Measurements from ENCODE around the gene COPS8. TPM values are rescaled to one million over a fixed set of nuclear protein-coding genes. Genes with fewer than 3 reads are reported as not detected.
A peak's percentile ranks its signal among the peaks of the same experiment; 100 is the strongest.

COPS8 gene
- total RNA-seq, 1 experiment from 2014 or later, result 217 TPM

DNA sequence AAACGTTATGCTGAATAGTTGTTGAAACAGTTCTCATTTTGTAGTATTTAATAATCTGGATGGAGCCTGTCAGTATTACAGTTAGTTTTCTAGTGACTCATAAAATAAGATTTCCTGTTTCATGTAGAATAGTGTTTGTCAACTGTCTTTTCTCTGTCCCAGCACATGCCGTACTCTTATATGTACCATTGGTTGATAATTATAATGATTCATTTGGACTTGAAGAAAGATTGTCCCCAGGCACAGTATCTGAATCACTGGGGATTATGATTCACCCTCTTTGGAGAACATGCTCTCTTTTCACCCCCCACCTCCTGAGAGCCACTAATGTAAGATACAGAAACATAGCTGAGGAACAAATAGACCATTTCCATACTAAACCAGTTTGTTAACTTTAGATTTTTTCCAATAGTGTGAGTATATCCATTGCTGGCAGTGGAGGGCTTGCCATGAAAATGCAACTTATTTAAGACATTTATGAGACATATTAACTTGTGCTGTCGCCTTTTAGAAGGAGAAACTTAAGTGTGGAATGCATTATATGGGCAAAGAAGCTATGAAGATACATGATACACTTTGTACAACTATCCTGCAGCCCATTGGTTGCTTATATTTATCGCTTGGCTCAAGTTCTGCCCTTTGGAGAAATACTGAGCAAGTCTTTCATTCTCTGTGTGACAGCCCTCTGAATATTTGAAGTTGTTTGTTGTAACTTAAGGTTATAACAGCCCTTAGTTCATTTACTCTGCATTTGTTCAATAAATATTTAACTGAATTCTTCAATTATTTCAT is 12.4 kb downstream of the COPS8 start:
- peak; percentile 36 for DNase-seq (ENCODE audit: low spot score)

DNA sequence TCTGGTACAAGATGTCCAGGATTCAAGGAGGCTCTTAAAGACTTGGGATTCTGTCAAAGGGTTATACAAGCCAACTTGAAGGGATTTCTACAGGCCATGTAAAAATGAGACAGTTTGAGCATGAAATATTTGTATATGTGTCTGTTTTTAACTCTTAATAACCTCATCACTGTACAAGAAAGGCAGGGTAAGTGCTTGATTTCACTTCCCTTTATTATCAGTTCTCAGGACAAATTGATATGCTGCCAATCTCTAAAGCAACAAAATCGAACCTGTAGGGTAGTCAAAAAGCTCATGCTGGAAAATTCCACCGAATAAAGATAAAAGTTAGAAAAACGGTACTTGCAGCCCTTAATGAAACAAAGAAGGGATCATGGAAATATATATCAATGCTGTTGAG is 14.1 kb downstream of the COPS8 start:
- no peak for DNase-seq (ENCODE audit: low spot score)

DNA sequence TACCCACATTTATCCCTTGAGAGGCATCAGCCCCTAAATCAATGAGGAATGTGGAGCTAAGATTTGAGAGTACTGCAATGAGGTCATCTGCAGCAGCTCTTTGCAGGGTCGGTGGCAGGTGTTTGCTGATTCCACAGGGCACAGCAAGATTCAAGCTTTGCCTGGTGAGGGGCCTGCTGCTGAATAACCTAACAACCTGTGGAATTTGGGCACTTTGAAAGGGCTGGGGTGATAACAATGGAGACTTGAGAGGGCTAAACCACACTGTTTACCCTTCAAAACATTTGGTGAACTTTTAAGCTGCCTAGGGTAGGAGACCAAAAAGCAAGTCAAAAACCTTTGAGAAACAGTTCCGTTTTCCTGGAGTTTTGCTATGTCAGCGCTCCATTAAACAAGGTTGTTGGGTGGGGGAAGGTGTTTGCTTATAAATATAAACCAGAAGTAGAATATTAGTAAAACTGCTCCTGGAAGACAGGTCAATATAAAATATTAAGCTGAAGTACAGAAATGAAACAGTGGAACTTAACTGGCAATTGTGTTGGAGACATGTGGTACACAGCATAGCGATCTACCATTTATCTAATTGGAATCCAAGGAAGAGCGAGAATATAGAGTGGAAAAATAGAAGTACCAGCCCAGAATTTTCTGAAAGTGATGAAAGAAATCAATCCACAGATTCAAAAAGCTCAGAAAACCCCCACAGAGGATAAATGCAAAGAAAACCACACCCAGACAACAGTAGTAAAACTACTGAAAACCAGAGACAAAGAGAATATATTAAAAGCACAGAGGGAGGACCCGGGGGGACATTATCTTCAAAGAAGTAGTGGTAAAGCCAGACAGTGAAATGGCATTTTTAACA is 15.7 kb downstream of the COPS8 start:
- DNase-seq (ENCODE audit: low spot score), result no peak

DNA sequence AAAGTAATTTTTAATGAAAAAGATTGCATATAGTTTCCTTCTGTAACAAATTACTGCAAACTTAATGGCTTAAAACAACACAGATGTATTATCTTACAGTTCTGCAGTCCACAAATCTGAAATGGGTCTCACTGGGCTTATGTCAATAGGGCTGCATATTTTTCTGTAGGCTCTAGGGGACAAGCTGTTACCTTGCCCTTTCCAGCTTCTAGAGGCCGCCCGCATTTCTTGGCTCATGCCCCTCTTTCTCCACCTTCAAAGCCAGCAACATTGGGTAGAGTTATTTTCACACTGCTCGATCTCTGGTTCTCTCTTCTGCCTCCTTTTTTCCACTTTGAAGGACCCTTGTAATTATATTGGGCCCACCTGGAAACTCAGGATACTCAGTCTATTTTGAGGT is 16.7 kb downstream of the COPS8 start:
- no peak for DNase-seq (ENCODE audit: low spot score)

DNA sequence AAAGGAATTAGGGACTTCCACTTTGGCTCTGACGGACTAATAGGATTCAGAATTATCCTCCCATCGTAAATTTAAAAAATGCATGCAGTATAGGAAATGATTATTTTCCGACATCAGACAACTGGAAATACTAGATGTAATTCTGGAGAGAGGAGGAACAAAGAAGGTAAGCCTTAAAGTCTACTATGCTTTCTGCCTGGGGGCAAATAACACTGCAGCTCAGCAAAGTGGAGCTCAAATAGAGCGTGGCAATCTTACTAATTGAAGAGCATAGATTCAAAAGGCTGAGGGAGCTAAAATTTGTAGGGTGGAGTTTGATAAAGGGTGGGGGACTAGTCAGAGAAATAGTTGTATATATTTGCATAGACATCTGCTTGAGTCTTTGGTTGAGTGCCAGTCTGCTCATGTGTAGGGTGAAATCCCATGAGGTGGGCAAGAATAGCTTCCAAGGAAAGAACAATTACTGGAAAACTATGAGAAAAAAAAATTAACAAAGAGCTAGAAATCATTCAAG is 23.8 kb downstream of the COPS8 start:
- no peak for DNase-seq (ENCODE audit: low spot score)

DNA sequence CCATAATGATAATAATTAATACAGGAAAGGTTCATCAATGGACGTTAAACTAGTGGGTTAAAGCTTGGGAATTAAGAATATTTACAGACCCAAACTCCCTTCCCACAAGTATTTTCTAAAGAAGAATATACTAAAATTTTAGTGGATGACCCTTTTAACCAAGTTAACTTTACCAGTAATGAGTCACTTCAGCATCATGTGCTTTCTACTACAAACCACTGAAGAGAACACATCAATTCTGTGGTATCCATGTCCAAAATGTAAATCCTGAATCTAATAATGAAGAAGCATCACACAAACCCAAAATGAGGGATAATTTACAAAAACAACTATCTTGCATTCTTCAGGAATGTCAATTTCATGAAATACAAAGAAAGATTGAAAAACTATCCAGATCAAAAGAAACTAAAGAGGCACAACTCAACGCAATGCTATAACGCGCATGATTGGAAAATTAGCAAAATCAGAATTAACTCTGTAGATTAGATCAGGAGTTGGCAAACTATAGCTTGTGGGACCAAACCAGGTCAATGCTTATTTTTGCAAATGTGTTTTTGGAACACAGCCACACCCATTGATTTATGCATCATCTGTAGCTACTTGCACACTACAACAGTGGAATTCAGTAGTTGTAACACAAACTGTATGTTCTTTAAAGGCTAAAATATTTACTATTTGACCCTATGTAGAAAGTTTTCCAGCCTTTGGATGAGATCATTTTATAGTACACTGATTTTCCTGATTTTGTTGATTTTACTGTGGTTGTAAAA is 27.5 kb downstream of the COPS8 start:
- DNase-seq (ENCODE audit: low spot score), result no peak

DNA sequence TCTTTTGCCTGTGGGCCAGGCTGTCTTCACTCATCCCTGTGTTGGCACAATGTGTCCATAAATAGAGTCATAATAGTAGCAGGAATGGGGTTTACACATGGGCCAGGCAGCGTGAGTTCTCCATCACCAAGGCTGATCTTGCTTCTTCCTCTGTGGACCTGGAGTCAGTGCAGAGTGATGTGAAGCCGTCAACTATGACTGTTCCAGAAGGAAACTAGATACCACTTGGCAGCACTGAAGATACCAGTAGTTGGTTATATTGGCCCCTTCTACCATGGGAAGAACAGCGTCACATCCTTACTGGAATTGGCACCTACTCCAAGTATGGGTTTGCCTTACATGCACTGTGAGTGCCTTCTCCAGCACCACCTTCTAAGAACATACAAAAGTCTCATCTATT is 30.2 kb downstream of the COPS8 start:
- DNase-seq (ENCODE audit: low spot score), result no peak

DNA sequence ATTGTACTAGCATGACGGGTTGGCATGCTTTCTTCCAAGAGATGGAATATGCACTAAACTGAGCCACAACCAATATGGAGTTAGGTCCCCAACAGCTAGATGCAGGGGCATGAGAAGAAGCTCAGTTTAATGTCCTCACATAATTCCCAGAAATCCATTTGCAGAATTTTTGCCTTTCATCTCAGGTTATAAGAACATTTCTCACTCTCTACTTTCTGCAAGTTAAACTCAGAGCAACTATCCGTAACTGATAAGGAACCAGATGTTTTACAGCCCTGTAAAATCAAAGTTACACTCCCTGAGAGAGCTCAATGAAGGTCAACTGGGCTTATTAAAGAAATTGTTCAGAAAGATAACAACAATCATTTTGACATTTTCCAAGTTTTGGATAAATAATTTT is 30.7 kb downstream of the COPS8 start:
- no peak for DNase-seq (ENCODE audit: low spot score)

DNA sequence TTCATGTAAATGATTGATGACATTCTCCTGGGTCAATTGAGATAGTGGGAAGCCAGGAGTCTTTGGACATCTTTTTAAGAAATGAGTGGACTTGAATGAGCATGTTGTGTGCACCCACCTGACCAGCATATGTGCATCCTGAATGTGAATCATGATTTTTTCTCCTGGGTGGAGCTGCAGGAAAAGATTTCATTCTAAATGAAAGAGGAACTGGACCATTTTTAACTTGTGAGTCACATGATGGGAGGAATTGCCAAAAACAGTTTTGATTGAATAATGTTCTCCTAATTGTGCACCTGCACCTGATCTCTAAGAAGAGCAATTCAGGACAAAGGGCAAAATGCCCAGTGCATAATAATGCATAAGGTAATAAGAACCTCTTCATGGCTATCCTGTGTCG is 32.3 kb downstream of the COPS8 start:
- DNase-seq (ENCODE audit: low spot score), result no peak

DNA sequence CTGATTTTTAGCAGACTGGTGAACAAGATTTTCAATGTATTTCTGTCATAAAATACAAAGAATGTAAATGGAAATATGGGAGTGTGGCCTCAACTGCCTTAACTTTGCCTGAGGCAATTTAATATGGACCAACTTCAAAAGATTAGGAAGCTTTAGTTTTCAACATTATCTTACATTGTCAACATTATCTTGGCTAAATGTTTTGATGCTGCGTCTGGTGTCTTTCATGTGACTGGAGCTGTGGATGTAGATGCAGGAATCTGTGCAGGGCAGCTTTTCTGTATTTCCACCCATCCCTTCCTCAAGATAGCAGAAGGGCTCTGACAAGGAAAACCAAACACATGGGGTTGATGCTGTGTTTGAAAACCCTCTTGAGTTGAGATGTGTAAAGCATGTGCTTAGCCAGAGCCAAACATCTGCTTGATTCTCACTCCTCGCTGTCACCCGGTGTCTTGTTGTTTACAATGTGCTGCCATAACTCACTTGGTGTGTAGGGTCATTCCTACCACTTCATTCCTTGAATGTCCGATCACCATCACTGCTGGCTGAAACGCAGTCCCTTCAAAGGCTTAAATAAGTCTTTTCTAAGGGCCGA is 33.0 kb downstream of the COPS8 start:
- DNase-seq (ENCODE audit: low spot score), result no peak

DNA sequence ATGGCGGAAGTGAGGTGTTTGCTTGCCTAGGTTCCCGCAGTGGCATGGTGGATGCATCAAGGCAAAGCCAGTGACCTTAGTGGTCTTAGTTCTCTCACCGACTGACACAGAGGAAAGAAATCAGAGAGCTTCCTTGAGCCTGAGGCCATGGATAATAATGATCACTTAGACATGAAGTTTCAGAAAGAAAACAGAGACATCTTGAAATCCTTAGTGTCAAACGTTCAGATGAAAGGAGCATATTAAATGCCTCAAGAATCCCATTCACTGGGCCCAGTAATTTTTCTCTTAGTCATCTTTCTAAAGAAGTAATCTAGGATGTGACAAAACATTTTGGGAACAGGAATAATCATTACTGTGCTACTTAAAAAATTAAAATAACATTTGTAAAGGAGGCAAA is 35.2 kb downstream of the COPS8 start:
- DNase-seq (ENCODE audit: low spot score), result no peak

DNA sequence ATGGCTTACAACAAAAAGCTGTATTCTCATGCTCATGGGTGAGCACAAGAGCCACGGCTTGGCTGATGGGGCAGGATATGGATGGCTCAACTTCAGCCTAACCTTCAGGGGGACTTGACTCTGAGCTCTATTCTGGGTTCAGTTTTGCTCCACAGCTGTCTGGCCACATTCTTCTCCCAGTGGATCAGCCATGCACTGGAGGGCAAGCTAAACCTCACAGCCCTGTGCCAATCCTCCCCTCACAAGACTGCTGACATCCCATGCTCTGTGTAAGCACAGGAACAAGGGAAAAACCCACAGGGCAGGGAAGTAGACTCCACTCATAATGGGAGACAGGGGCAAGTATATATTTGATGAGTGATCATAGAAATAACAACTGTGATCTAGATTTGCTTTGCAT is 35.6 kb downstream of the COPS8 start:
- no peak for DNase-seq (ENCODE audit: low spot score)

DNA sequence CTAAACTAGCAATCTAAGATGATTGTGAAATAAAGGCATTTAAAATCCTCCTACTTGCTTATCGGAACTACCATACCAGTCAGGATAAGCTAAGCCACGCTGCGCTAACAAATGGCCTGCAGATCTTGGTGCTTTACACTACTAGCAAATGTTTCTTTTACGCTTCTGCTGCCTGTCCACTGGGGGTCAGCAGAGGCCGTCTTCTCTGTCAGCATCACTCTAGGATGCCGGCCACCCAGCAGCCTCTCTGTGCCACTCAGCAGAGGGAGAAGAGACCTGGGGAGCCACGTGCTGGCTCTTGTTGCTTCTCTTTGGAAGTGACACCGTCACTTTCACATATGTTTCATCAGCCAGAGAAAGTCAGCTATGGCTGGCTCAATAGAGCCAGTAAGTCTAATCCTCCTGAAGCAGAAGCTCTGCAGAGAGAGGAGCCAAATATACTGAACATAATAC is 36.6 kb downstream of the COPS8 start:
- peak; percentile 89 for DNase-seq (ENCODE audit: low spot score)

DNA sequence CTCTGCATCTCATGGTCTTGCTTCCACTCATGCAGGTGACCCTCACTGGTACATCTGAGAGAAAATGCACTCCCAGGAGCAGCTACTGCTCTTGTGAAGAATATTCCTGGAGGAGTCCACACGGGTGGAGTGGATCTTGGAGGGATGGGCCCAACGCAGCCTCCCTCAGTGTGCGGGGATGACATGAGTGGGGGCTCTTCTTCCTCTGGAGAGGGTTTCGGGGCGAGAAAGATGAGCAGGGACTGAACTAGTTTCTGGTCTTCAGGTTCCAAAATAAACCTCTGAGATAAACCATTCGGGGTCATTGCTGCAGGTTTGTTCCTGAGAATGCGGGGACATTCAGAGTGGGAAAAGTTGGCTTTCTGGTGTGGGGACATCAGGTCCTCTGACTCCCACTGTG is 39.1 kb downstream of the COPS8 start:
- DNase-seq (ENCODE audit: low spot score), result no peak

DNA sequence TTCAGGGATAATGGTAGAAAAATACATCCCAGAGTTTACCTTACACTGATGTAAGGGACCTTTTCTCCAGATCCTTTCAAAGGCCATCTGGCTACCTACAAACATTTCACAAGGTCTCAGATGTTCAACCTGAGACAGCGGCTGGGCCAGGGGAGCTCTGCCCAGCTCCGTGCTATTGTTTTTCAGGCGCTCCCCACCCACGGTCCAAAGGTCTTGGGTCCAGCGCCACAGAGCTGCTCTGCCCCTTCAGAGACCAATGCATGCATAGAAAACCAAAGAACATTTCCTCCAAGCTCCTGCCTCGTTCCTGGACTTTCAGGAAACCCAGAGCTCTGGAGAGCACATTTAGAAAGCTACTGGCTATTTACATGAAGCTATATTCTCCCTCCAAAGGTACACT is 40.3 kb downstream of the COPS8 start:
- no peak for DNase-seq (ENCODE audit: low spot score)

DNA sequence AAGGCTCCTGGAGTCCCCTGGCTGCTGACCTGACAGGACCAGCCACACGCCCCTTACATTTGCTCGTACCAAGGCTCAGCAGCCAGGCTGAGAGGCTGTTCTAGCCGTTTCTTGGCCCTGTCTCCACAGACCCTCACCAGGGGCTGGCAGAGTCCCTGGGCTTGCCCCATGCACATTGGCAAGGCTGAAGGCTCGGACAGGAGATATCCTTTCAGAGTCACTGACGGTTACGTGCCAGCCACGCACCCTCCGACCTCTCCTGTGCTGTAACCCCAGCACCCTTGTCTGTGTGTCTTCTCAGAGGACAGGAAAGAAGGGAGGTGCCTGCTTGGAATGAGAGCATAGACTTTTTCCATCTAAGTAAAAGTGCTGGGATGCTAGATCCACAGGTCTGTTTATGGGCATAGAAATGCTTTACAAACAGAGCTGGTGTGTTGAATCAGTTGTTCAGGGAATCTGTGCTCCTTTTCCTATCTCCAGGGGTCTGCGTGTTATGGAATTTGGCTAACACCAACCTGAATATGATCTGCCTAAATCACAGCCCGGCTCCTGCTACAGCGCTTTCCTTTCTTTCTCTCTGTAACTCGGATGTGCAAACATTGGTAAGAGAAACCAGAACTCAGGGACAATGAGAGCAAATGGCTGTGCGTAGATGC is 41.0 kb downstream of the COPS8 start:
- DNase-seq (ENCODE audit: low spot score), result no peak

DNA sequence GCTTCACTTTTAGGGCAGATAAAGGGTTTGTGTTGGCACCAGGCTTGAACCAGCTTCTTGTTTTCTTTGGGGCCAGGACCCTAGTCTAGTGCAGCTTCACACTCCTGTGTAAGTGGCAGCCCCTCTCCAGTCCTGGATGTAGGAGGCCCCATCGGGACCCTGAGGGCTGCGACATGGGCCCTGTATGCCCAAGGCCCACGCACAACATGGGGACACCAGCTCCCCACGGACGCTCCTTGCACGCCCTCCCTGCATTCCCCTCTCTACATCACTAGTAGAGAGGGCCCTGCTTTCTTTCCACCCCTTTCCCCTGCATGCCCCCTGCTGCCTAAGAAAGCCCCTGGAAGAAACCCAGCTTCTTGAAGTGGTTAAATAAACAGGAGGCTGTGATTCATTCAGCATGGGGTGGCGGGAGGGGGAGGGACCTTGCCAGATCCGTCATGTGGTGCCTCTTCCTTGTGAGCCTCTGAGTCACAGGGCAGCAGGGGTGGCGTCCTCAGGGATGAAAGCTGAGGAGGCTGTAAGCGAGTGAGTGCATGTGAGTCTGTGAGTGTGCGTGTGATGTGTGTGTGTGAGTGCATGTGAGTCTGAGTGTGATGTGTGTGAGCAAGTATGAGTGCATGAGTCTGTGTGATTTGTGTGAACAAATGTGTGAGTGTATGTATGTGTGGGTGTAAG is 42.5 kb downstream of the COPS8 start:
- DNase-seq (ENCODE audit: low spot score), result peak; percentile 97

DNA sequence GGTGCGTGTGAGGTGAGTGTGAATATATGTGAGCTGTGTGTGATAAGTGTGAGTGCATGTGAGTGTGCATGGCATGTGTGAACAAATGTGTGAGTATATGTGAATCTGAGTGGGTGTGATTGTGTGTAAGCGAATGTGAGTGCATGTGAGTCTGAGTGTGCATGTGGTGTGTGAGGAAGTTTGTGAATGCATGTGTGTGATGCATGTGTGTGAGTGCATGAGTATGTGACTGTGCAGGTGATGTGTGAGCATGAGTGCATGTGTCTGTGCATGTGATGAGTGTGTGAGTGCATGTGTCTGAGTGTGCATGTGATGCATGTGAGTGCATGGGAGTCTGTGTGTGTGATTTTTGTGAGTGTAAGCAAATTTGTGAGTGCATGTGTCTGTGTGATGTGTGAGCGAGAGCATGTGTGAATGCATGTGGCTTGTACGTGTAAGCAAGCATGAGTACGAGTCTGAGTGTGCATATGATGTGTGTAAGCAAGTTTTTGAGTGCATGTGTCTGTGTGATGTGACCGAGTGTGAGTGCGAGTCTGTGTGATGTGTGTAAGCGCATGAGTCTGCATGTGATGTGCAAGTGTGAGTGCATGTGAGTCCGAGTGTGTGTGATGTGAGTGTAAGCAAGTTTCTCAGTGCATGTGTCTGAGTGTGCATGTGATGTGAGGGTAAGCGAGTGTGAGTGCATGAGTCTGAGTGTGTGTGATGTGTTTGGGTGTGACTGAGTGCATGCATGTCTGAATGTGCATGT is 43.3 kb downstream of the COPS8 start:
- DNase-seq (ENCODE audit: low spot score), result no peak

DNA sequence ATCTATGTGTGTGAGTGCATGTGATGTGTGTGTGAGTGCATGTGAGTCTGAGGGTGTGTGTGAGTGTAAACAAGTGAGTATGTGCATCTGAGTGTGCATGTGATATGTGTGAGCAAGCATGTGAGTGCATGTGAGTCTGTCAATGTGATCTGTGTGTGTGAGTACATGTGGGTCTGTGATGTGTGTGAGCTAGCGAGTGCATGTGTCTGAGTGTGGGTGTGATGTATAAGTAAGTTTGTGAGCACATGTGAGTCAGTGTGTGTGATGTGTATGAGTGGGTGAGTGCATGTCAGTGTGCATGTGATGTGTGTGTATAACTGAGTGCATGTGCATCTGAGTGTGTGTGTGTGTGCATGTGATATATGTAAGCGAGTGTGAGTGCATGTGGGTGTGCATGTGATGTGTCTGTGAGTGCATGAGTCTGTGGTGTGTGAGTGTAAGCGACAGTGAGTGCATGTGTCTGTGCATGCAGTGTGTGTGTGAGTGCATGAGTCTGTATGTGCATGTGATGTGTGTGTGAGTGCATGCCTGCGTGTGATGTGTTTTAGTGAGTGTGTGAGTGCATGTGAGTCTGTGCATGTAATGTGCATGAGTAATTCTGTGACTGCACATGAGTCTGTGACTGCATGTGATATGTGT is 44.1 kb downstream of the COPS8 start:
- no peak for DNase-seq (ENCODE audit: low spot score)
